MM.1S (cell line): ENCODE data around the gene GNL3.

Experiments
- EZH2 ChIP-seq: fragments of 300-600 bp; sonication (generic); optimal IDR thresholded peaks from 2 replicates; pipeline ENCODE3; 2017; ENCODE audit warnings: low read depth, mild to moderate bottlenecking, antibody characterized with exemption, low read length, mixed read lengths
- TF ChIP-seq, protein P1 (sequence below): fragments of 300-600 bp; sonication (generic); IDR thresholded peaks from 2 replicates; pipeline ENCODE4 v1.5.1; 2016; ENCODE audit warnings: antibody characterized with exemption, low read length, mixed read lengths

DNA sequence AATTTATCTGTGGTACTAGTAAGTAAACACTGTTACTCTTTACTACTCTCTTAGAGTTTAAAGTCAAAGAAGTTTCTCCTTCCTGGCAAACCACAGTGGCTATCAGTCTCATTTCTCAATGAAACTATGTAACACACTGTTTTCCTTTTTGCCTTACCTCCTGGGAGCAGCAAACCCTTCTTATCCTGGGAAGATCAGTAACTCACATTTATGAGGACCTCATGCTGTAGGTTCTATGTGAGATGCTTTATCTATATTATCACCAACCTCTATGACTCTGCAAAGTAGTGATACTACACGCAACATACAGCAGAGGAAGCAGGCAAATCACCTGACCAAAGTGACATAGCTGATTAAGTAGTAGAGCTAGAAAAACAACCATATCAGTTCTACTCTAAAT is 35.4 kb upstream of the GNL3 start:
- TF ChIP-seq, protein P1, sequence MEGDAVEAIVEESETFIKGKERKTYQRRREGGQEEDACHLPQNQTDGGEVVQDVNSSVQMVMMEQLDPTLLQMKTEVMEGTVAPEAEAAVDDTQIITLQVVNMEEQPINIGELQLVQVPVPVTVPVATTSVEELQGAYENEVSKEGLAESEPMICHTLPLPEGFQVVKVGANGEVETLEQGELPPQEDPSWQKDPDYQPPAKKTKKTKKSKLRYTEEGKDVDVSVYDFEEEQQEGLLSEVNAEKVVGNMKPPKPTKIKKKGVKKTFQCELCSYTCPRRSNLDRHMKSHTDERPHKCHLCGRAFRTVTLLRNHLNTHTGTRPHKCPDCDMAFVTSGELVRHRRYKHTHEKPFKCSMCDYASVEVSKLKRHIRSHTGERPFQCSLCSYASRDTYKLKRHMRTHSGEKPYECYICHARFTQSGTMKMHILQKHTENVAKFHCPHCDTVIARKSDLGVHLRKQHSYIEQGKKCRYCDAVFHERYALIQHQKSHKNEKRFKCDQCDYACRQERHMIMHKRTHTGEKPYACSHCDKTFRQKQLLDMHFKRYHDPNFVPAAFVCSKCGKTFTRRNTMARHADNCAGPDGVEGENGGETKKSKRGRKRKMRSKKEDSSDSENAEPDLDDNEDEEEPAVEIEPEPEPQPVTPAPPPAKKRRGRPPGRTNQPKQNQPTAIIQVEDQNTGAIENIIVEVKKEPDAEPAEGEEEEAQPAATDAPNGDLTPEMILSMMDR, result no peak
- no peak for TF ChIP-seq EZH2
